ENCODE results near the gene CCDC28B.
"Not testable (repeated sequence)": the region's sequence is repeated elsewhere in the genome, so short reads cannot be mapped to it uniquely, and the experiment has no call there.

The CCDC28B gene

GRCh38 chr1:32200226-32201010, at the start of gene CCDC28B:
TSS of gene CCDC28B (plus strand) at chr1:32200595. CDS start at chr1:32201936, 1,341 bp downstream.
- DNase-seq = peak; percentile 45

GRCh38 chr1:32150847-32151246, 49.5 kb upstream of the CCDC28B start:
- DNase-seq = no peak

GRCh38 chr1:32151319-32151787, 49.0 kb upstream of the CCDC28B start:
- DNase-seq = no peak

- no peak for DNase-seq
Measured at GRCh38 chr1:32159189-32159588, 41.2 kb upstream of the CCDC28B start.

- no peak for DNase-seq
Measured at GRCh38 chr1:32163405-32163804, 37.0 kb upstream of the CCDC28B start.

GRCh38 chr1:32165633-32166032, 34.8 kb upstream of the CCDC28B start:
- DNase-seq = not testable (repeated sequence)

- DNase-seq = no peak
Measured at GRCh38 chr1:32170991-32171390, 29.4 kb upstream of the CCDC28B start.

GRCh38 chr1:32172621-32173245, 27.7 kb upstream of the CCDC28B start:
- DNase-seq = peak; percentile 41

- DNase-seq = no peak
Measured at GRCh38 chr1:32178380-32179192, 21.8 kb upstream of the CCDC28B start.

GRCh38 chr1:32179193-32179442, 21.3 kb upstream of the CCDC28B start:
- no peak for DNase-seq

GRCh38 chr1:32179443-32180185, 20.8 kb upstream of the CCDC28B start, which contains the start of gene TXLNA:
TSS of gene TXLNA (plus strand) at chr1:32179675. CDS start at chr1:32180346, 671 bp downstream.
- DNase-seq = peak; percentile 91

GRCh38 chr1:32180186-32181060, 20.0 kb upstream of the CCDC28B start:
- no peak for DNase-seq

- DNase-seq = no peak
Measured at GRCh38 chr1:32181065-32181464, 19.3 kb upstream of the CCDC28B start.

- no peak for DNase-seq
Measured at GRCh38 chr1:32181563-32181962, 18.8 kb upstream of the CCDC28B start.

- DNase-seq = no peak
Measured at GRCh38 chr1:32182060-32182459, 18.3 kb upstream of the CCDC28B start.

GRCh38 chr1:32184650-32185049, 15.7 kb upstream of the CCDC28B start:
- no peak for DNase-seq

GRCh38 chr1:32186077-32186476, 14.3 kb upstream of the CCDC28B start:
- DNase-seq = no peak

- DNase-seq = no peak
Measured at GRCh38 chr1:32186491-32186890, 13.9 kb upstream of the CCDC28B start.

GRCh38 chr1:32187850-32188249, 12.5 kb upstream of the CCDC28B start:
- no peak for DNase-seq

GRCh38 chr1:32192220-32192948, 8.0 kb upstream of the CCDC28B start:
- DNase-seq = no peak

GRCh38 chr1:32194984-32195383, 5.4 kb upstream of the CCDC28B start:
- no peak for DNase-seq
